HG03521 (cell line): ENCODE results near the gene TM4SF18.
"Not testable (repeated sequence)": the region's sequence is repeated elsewhere in the genome, so short reads cannot be mapped to it uniquely, and the experiment has no call there.

Source experiments
- ATAC-seq: cut with Tn5 transposase; IDR thresholded peaks from one replicate; pipeline ENCODE4 v1.9.1; 2021; ENCODE audit warnings: mild to moderate bottlenecking, moderate library complexity; ENCODE audit not compliant: unreplicated experiment

Gene TM4SF18

GRCh38 chr3:149368674-149369497, 35.5 kb upstream of the TM4SF18 start:
- ATAC-seq, result no peak

DNA sequence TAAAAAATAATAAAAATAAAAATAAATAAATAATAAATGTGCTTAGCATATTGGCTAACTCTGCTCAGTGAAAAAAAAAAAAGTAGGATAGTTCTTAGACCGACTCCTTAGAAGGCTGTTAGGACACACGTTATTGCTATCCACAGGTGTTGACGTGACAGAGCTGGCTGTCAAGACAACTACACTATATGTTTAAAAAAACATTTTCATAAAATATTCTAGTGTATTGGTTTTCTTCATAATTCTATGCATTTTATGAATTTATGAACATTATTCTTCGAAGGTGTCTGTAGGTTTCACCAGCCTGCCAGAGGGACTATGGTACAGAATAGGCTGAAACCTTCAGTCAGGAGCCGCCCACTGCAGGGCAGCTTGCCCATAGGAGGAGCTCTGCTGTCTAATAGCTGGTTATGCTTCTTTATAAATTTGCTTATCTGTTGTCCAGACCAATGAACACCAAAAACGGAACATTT, 34.8 kb upstream of the TM4SF18 start:
- ATAC-seq, result no peak

DNA sequence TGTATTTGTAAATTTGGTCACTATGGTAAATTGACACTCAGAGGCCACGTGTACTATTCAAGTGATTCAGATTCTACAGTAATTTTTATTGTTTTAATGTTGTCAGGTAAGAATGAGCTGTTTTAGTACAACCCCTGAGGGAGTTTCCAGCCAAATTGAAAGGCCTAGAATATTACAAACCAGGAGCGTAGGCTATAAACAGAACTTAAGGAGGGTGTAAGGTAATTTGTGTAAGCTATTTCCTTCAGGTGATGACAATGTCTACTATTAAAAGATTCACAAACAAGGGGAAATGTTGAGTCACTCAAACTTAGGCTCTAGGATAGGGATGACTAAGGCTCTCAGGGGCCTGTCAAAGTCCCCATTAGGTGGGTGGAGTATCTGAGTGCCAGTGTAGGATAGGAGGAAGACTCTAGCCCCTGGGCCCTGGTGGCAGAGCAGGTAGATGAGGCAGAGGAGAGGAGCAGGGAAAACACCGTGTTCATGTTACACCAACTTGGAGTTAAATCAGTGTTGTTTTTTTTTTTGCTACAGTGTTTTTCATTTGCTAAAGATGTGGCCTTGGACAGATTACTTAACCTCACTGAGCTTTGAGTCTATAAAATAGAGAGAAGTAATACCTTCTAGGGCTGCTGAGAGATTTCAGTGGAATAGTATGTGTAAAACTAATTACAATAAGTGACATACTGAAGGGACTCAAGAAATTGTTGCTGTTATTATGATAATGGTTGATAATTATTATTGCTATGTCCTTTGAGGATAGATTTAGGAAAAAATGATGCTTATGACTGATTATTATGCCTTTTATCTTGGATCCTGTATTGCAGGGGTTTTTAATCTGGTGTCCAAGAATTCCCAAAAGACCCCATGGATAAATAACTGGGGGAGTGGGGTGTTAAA, 33.8 kb upstream of the TM4SF18 start:
- ATAC-seq, result no peak

DNA sequence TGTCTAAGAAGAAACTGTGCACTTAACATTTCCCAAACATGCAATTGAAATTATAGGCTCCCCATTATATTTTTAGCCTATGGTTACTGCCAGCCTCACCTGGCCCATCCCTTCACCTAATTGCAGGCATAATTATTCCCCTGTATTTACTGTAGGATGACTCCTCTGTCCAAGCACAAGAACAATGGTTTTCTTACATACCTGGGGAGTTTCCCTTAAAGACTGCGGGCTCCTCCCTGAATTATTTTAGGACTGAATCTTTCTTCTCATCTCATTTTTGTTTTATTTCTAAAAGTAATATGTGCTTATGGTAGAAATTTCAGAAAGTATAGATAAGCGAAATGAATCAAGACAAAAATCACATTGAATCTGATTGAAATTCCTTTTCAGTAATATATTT, 32.6 kb upstream of the TM4SF18 start:
- no peak for ATAC-seq

- no peak for ATAC-seq
Measured at GRCh38 chr3:149364624-149365023, 31.2 kb upstream of the TM4SF18 start.

DNA sequence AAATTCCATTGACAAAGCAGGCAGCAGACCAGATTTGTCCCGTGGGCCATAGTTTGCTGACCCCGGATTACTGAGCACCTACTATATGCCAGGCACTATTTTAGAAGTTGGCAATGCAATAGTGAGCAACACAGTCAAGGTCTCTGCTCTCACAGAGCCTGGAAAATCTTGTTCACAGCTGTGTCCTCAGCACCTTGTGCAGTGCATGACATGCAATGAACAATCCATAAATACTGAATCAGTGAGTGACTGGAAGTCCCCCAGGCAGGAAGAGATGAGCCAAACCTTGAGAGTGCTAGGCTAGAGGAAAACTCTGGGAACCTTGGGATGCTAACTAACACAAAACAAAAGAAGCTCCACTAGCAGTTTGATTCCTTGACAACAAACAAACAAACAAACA, 29.6 kb upstream of the TM4SF18 start:
- ATAC-seq, result no peak

GRCh38 chr3:149362366-149362765, 28.9 kb upstream of the TM4SF18 start:
- no peak for ATAC-seq

GRCh38 chr3:149356630-149357029, 23.2 kb upstream of the TM4SF18 start:
- ATAC-seq, result no peak

- ATAC-seq, result no peak
Measured at GRCh38 chr3:149356044-149356592, 22.7 kb upstream of the TM4SF18 start.

- ATAC-seq, result no peak
Measured at GRCh38 chr3:149353581-149354184, 20.2 kb upstream of the TM4SF18 start.

GRCh38 chr3:149352556-149352955, 19.1 kb upstream of the TM4SF18 start:
- peak; percentile 90 for ATAC-seq

GRCh38 chr3:149343951-149344350, 10.5 kb upstream of the TM4SF18 start:
- no peak for ATAC-seq

GRCh38 chr3:149342413-149343380, 9.3 kb upstream of the TM4SF18 start:
- no peak for ATAC-seq

DNA sequence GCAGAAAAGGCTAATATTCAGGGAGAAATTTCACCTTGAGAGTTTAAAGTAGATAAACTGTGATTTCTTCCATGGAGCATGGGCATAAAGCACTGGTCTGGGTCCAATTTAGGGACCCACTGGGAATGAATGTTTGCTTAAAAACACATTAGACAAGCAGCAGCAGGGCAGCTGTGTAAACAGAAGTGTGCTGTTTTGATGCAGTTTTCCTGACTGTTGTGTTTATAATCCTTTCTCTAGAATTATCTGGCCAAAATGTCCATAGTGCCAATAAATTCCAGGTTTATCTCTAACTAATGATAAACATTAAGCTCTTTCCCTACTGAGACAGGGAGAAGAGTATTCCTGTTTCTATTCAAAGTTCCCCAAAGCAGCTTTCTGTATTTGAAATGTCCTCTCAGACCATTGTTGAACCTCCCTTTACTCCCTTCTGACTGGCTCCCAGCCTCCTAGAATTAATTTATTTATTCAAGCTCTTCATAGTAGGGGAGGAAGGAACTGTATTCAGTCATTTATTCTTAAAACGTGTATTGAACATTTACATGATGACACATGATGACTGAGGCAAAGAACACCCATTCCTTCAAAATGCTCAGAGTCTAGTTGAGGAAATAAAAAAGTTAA, 7.0 kb upstream of the TM4SF18 start:
- no peak for ATAC-seq

DNA sequence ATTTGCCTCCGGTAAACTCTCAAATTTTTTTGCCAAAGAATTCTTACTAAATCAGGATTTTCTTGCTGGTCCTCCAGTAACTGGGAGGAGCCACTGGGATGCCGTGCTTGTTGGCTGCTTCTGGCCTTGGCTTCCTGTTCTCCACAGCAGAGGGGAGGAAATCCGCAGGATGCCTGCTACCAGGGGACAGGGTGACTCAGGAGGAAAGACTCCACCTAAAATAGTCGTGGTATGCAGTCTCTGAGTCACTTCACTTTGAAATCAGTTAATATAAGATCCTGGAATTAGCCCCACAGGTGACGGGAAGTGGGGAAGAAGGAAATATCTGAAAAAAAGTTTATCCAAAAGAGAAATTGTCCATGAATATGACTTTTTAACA, 6.5 kb upstream of the TM4SF18 start:
- no peak for ATAC-seq

DNA sequence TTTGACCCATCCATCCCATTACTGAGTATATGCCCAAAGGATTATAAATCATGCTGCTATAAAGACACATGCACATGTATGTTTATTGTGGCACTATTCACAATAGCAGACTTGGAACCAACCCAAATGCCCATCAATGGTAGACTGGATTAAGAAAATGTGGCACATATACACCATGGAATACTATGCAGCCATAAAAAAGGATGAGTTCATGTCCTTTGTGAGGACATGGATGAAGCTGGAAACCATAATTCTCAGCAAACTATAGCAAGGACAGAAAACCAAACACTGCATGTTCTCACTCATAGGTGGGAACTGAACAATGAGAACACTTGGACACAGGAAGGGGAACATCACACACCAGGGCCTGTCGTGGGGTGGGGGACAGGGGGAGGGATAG, 4.0 kb upstream of the TM4SF18 start:
- ATAC-seq, result not testable (repeated sequence)

DNA sequence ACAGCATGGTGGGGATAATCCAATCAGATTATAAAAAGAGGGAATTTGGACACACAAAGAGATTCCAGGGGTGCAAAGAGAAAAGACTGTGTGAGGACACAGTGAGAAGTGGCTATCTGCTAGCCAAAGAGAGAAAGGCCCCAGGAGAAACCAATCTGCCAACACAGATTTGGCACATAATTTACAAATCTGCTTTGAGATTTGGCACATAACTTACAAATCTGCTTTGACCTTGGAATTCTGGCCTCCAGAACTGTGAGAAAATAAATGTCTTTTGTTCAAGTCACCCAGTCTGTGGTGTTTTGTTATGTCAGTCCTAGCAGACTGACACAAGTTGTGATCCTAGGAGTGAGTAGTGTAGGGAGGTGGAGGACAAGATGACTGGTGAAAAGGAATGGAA, 3.5 kb upstream of the TM4SF18 start:
- no peak for ATAC-seq

DNA sequence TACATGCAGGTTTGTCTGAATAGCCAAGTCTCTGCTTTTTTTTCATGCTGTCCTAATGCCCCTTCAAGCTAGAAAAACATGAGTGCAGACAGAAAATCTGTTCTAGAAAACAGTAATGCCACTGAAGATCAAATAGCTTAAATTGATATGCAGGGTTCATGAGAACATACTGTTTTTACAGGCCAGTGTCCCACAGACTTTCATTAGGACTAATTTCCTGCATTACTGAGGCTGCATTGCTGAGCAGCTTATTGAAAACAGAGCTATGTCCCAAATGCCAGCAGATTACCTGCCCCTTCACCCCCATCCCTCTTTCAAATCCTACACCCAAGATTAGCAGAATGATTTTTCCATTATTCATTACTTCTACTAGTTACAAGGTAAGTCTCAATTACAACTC, 665 bp downstream of the TM4SF18 start:
- no peak for ATAC-seq

- ATAC-seq, result no peak
Measured at GRCh38 chr3:149332227-149332765, 1.1 kb downstream of the TM4SF18 start.
